Left forelimb (tissue), 1 donor: ENCODE measurements around the gene COPE.
"Not testable (repeated sequence)": the region's sequence is repeated elsewhere in the genome, so short reads cannot be mapped to it uniquely, and the experiment has no call there.

ENCODE experiments used
- DNase-seq: peaks from one replicate; pipeline ENCODE4 v3.0.0-alpha.2; 2018; ENCODE audit warnings: low spot score

The COPE gene

GRCh38 chr19:18908917-18909619 is 10.1 kb downstream of the COPE start:
- no peak for DNase-seq

- DNase-seq: no peak
These were observed 12.3 kb downstream of the COPE start for GRCh38 chr19:18906605-18907519.

- DNase-seq: no peak
These were observed 13.5 kb downstream of the COPE start for GRCh38 chr19:18905513-18906236.

- no peak for DNase-seq
These were observed 14.1 kb downstream of the COPE start for GRCh38 chr19:18905058-18905456.

GRCh38 chr19:18904334-18905057 is 14.7 kb downstream of the COPE start:
- DNase-seq: no peak

- DNase-seq: peak; percentile 66
These were observed 15.8 kb downstream of the COPE start for GRCh38 chr19:18903156-18904037.

GRCh38 chr19:18902519-18902918 is 16.7 kb downstream of the COPE start:
- not testable (repeated sequence) for DNase-seq

GRCh38 chr19:18901491-18901890 is 17.7 kb downstream of the COPE start:
- DNase-seq: no peak

- DNase-seq: peak; percentile 63
These were observed 18.3 kb downstream of the COPE start for GRCh38 chr19:18900700-18901481.

- peak; percentile 56 for DNase-seq
These were observed 19.3 kb downstream of the COPE start for GRCh38 chr19:18899624-18900560.

GRCh38 chr19:18898607-18899408 is 20.4 kb downstream of the COPE start:
- no peak for DNase-seq

- peak; percentile 67 for DNase-seq
These were observed 21.0 kb downstream of the COPE start for GRCh38 chr19:18898081-18898606.

GRCh38 chr19:18897094-18898029 is 21.8 kb downstream of the COPE start:
- DNase-seq: peak; percentile 59

GRCh38 chr19:18896421-18896841 is 22.8 kb downstream of the COPE start:
- no peak for DNase-seq

GRCh38 chr19:18895824-18896341 is 23.3 kb downstream of the COPE start, which contains the start of gene CERS1:
Gene CERS1, minus strand, starts transcription at chr19:18896158. Its CDS starts 86 bp downstream, at chr19:18896072.
- DNase-seq: peak; percentile 66
